HG03520 (cell line): Measurements from ENCODE around the gene ST7L.

ENCODE experiments used
- ATAC-seq: cut with Tn5 transposase; IDR thresholded peaks from one replicate; pipeline ENCODE4 v1.9.1; 2021; ENCODE audit warnings: mild to moderate bottlenecking, moderate library complexity; ENCODE audit not compliant: unreplicated experiment

Gene ST7L

GRCh38 chr1:112618114-112618720 is 724 bp downstream of the ST7L start:
- no peak for ATAC-seq

- ATAC-seq, result no peak
Observed at GRCh38 chr1:112614460-112615065, 4.4 kb downstream of the ST7L start.

- no peak for ATAC-seq
Observed at GRCh38 chr1:112605633-112606327, 13.2 kb downstream of the ST7L start.

- ATAC-seq, result no peak
Observed at GRCh38 chr1:112603541-112603940, 15.4 kb downstream of the ST7L start.

GRCh38 chr1:112603012-112603411 is 15.9 kb downstream of the ST7L start:
- no peak for ATAC-seq

GRCh38 chr1:112599477-112599876 is 19.5 kb downstream of the ST7L start:
- no peak for ATAC-seq

GRCh38 chr1:112594208-112594876 is 24.6 kb downstream of the ST7L start:
- ATAC-seq, result no peak

- no peak for ATAC-seq
Observed at GRCh38 chr1:112589766-112590165, 29.2 kb downstream of the ST7L start.

GRCh38 chr1:112583366-112583765 is 35.6 kb downstream of the ST7L start:
- no peak for ATAC-seq

- ATAC-seq, result no peak
Observed at GRCh38 chr1:112581586-112582192, 37.3 kb downstream of the ST7L start.

GRCh38 chr1:112579801-112580510 is 39.0 kb downstream of the ST7L start:
- no peak for ATAC-seq

- ATAC-seq, result no peak
Observed at GRCh38 chr1:112576240-112576639, 42.7 kb downstream of the ST7L start.

GRCh38 chr1:112575154-112575804 is 43.7 kb downstream of the ST7L start:
- no peak for ATAC-seq

- ATAC-seq, result no peak
Observed at GRCh38 chr1:112565800-112566199, 53.1 kb downstream of the ST7L start.

GRCh38 chr1:112564081-112564480 is 54.9 kb downstream of the ST7L start:
- no peak for ATAC-seq

GRCh38 chr1:112563341-112563740 is 55.6 kb downstream of the ST7L start:
- no peak for ATAC-seq

- ATAC-seq, result no peak
Observed at GRCh38 chr1:112558634-112559033, 60.3 kb downstream of the ST7L start.

- no peak for ATAC-seq
Observed at GRCh38 chr1:112557385-112557784, 61.6 kb downstream of the ST7L start.

- no peak for ATAC-seq
Observed at GRCh38 chr1:112554411-112554810, 64.5 kb downstream of the ST7L start.

- no peak for ATAC-seq
Observed at GRCh38 chr1:112549590-112549989, 69.4 kb downstream of the ST7L start.
